Astrocyte (in vitro differentiated cells and primary cell): ENCODE data around the gene VSIG2.

Experiments used
- CTCF ChIP-seq: IDR thresholded peaks from 2 replicates; pipeline ENCODE4 v1.5.1; 2011; ENCODE audit warnings: low read depth, mild to moderate bottlenecking, inconsistent platforms, low read length, moderate library complexity; ENCODE audit not compliant: insufficient read depth
- EZH2 ChIP-seq: IDR thresholded peaks from 2 replicates; pipeline ENCODE4 v1.6.1; 2012; ENCODE audit warnings: mild to moderate bottlenecking, low read length, inconsistent platforms; ENCODE audit not compliant: insufficient read depth

- TF ChIP-seq EZH2 (no peak), CTCF (no peak)
These were observed 26.3 kb downstream of the VSIG2 start for GRCh38 chr11:124725719-124726105.
